ENCODE measurements around the gene DEDD. TPM values are rescaled to one million over a fixed set of nuclear protein-coding genes. Genes with fewer than 3 reads are reported as not detected.

The DEDD gene
- total and polyA plus RNA-seq, 2 of the 13 experiments (the other 11 are each of a cell fraction or from before 2014, with no cell fraction given): 12.6 to 27.8 TPM

- TF ChIP-seq, protein P1, sequence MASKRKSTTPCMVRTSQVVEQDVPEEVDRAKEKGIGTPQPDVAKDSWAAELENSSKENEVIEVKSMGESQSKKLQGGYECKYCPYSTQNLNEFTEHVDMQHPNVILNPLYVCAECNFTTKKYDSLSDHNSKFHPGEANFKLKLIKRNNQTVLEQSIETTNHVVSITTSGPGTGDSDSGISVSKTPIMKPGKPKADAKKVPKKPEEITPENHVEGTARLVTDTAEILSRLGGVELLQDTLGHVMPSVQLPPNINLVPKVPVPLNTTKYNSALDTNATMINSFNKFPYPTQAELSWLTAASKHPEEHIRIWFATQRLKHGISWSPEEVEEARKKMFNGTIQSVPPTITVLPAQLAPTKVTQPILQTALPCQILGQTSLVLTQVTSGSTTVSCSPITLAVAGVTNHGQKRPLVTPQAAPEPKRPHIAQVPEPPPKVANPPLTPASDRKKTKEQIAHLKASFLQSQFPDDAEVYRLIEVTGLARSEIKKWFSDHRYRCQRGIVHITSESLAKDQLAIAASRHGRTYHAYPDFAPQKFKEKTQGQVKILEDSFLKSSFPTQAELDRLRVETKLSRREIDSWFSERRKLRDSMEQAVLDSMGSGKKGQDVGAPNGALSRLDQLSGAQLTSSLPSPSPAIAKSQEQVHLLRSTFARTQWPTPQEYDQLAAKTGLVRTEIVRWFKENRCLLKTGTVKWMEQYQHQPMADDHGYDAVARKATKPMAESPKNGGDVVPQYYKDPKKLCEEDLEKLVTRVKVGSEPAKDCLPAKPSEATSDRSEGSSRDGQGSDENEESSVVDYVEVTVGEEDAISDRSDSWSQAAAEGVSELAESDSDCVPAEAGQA (IDR thresholded peaks at IDR 0.05; ENCODE audit: low read depth): no peak
- TF ChIP-seq, protein P1 (CRISPR knock-in tag; IDR thresholded peaks at IDR 0.05; ENCODE audit: borderline replicate concordance): no peak
- TF ChIP-seq RFX3 (CRISPR knock-in tag; IDR thresholded peaks at IDR 0.05) (no peak), ZBTB37 (CRISPR knock-in tag; IDR thresholded peaks at IDR 0.05) (0 out of 2 replicates have a peak, but pooled peaks have one; percentile 20), THAP9 (CRISPR knock-in tag; IDR thresholded peaks at IDR 0.05; ENCODE audit: borderline replicate concordance) (0 out of 2 replicates have a peak, but pooled peaks have one; percentile 39), XRCC5 (optimal IDR thresholded peaks at IDR 0.05; ENCODE audit: low read length) (peak; percentile 94), PAXIP1 (CRISPR knock-in tag; conservative IDR thresholded peaks at IDR 0.05) (peak; percentile 43), ZNF136 (CRISPR knock-in tag; IDR thresholded peaks at IDR 0.05; ENCODE audit: low read depth) (no peak), SRSF1 (optimal IDR thresholded peaks at IDR 0.05; ENCODE audit: low read depth, low read length) (peak; percentile 71)
- TF ChIP-seq, protein P2, sequence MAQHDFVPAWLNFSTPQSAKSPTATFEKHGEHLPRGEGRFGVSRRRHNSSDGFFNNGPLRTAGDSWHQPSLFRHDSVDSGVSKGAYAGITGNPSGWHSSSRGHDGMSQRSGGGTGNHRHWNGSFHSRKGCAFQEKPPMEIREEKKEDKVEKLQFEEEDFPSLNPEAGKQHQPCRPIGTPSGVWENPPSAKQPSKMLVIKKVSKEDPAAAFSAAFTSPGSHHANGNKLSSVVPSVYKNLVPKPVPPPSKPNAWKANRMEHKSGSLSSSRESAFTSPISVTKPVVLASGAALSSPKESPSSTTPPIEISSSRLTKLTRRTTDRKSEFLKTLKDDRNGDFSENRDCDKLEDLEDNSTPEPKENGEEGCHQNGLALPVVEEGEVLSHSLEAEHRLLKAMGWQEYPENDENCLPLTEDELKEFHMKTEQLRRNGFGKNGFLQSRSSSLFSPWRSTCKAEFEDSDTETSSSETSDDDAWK (CRISPR knock-in tag; IDR thresholded peaks at IDR 0.05): no peak
Observed at GRCh38 chr1:161165742-161166668, 33.5 kb upstream of the DEDD start, which contains the start of gene PPOX (continued).

Data from HepG2 (cell line).